ENCODE data around the gene KCNJ4.

Gene KCNJ4

GRCh38 chr22:38455076-38455529 lies at the start of gene KCNJ4:
TSS of gene KCNJ4 (minus strand) at chr22:38455199. CDS start at chr22:38428132, 27,067 bp downstream.
- no peak for DNase-seq

- DNase-seq: no peak
These were observed 48.0 kb upstream of the KCNJ4 start for GRCh38 chr22:38503021-38503420.

- no peak for DNase-seq
These were observed 47.0 kb upstream of the KCNJ4 start for GRCh38 chr22:38501797-38502672.

GRCh38 chr22:38497869-38498268 lies 42.9 kb upstream of the KCNJ4 start:
- no peak for DNase-seq

GRCh38 chr22:38494939-38495338 lies 39.9 kb upstream of the KCNJ4 start:
- no peak for DNase-seq

- no peak for DNase-seq
These were observed 39.5 kb upstream of the KCNJ4 start for GRCh38 chr22:38494498-38494897.

- no peak for DNase-seq
These were observed 36.8 kb upstream of the KCNJ4 start for GRCh38 chr22:38491707-38492348.

GRCh38 chr22:38490915-38491314 lies 35.9 kb upstream of the KCNJ4 start:
- no peak for DNase-seq

- DNase-seq: no peak
These were observed 35.5 kb upstream of the KCNJ4 start for GRCh38 chr22:38490475-38490874.

- DNase-seq: no peak
These were observed 34.7 kb upstream of the KCNJ4 start for GRCh38 chr22:38489561-38490145.

GRCh38 chr22:38489142-38489541 lies 34.1 kb upstream of the KCNJ4 start:
- no peak for DNase-seq

- DNase-seq: no peak
These were observed 32.9 kb upstream of the KCNJ4 start for GRCh38 chr22:38487946-38488345.

- DNase-seq: no peak
These were observed 30.8 kb upstream of the KCNJ4 start for GRCh38 chr22:38485783-38486182.

GRCh38 chr22:38484244-38484643 lies 29.2 kb upstream of the KCNJ4 start:
- DNase-seq: no peak

GRCh38 chr22:38482662-38483308 lies 27.8 kb upstream of the KCNJ4 start:
- DNase-seq: no peak

GRCh38 chr22:38481871-38482332 lies 26.9 kb upstream of the KCNJ4 start:
- no peak for DNase-seq

GRCh38 chr22:38481162-38481870 lies 26.3 kb upstream of the KCNJ4 start:
- DNase-seq: no peak

- peak; percentile 50 to 85 (median 77) for DNase-seq
These were observed 24.3 kb upstream of the KCNJ4 start for GRCh38 chr22:38479096-38479837.

- DNase-seq: no peak
These were observed 22.6 kb upstream of the KCNJ4 start for GRCh38 chr22:38477585-38477984.

GRCh38 chr22:38474003-38474607 lies 19.1 kb upstream of the KCNJ4 start:
- peak in 2 of 3 donors; percentile 24 to 29 for DNase-seq

- no peak for DNase-seq
These were observed 16.2 kb upstream of the KCNJ4 start for GRCh38 chr22:38471237-38471636.
